Raji (cell line): ENCODE results near the gene GPBP1L1.
A peak's percentile ranks its signal among the peaks of the same experiment; 100 is the strongest.

Source experiments
- POLR2A ChIP-seq: IDR thresholded peaks from 2 replicates; pipeline ENCODE4 v1.6.1; 2011; ENCODE audit warnings: low read depth, low read length, control low read depth; ENCODE audit not compliant: insufficient read depth

Gene GPBP1L1

GRCh38 chr1:45686288-45687013 lies at the start of gene GPBP1L1:
TSS of gene GPBP1L1 (minus strand) at chr1:45686533. CDS start at chr1:45659087, 27,446 bp downstream.
- TF ChIP-seq POLR2A = peak; percentile 79

- TF ChIP-seq POLR2A = no peak
These were observed 44.5 kb upstream of the GPBP1L1 start for GRCh38 chr1:45730780-45731319.

- no peak for TF ChIP-seq POLR2A
These were observed 43.9 kb upstream of the GPBP1L1 start for GRCh38 chr1:45730075-45730779.

GRCh38 chr1:45723248-45723930 lies 37.1 kb upstream of the GPBP1L1 start:
- TF ChIP-seq POLR2A = no peak

GRCh38 chr1:45722809-45723208 lies 36.5 kb upstream of the GPBP1L1 start:
- no peak for TF ChIP-seq POLR2A

GRCh38 chr1:45721207-45721606 lies 34.9 kb upstream of the GPBP1L1 start:
- TF ChIP-seq POLR2A = no peak

- TF ChIP-seq POLR2A = no peak
These were observed 32.0 kb upstream of the GPBP1L1 start for GRCh38 chr1:45718289-45718688.

GRCh38 chr1:45716700-45717099 lies 30.4 kb upstream of the GPBP1L1 start:
- TF ChIP-seq POLR2A = no peak

GRCh38 chr1:45713711-45714110 lies 27.4 kb upstream of the GPBP1L1 start:
- no peak for TF ChIP-seq POLR2A

GRCh38 chr1:45704637-45705036 lies 18.3 kb upstream of the GPBP1L1 start:
- no peak for TF ChIP-seq POLR2A

- no peak for TF ChIP-seq POLR2A
These were observed 8.5 kb upstream of the GPBP1L1 start for GRCh38 chr1:45694823-45695222.

GRCh38 chr1:45687754-45688740 lies 1.7 kb upstream of the GPBP1L1 start, which contains the start of gene TMEM69:
TSS of gene TMEM69 (plus strand) at chr1:45688181. CDS start at chr1:45691069, 2,888 bp downstream.
- TF ChIP-seq POLR2A = peak; percentile 74

- peak; percentile 84 for TF ChIP-seq POLR2A
These were observed 851 bp upstream of the GPBP1L1 start for GRCh38 chr1:45687014-45687753.

GRCh38 chr1:45686015-45686287 lies 382 bp downstream of the GPBP1L1 start:
- TF ChIP-seq POLR2A = no peak
